Stimulated activated CD4-positive, alpha-beta T cell treated with anti-CD3 and anti-CD28 coated beads, Interleukin-4, amount 100 ng/mL, for 1 hour (primary cell): ENCODE data around the gene DCP1B.

Source experiments
- DNase-seq: peaks from one replicate; pipeline ENCODE4 v3.0.0-alpha.2; 2020

Gene DCP1B

GRCh38 chr12:2017546-2018337, 13.5 kb upstream of the DCP1B start:
- no peak for DNase-seq

- no peak for DNase-seq
These were observed 12.7 kb upstream of the DCP1B start for GRCh38 chr12:2016862-2017545.

- DNase-seq: no peak
These were observed 10.0 kb upstream of the DCP1B start for GRCh38 chr12:2014231-2014630.

- no peak for DNase-seq
These were observed 9.4 kb upstream of the DCP1B start for GRCh38 chr12:2013527-2014223.

- no peak for DNase-seq
These were observed 8.8 kb upstream of the DCP1B start for GRCh38 chr12:2013086-2013485.

- DNase-seq: no peak
These were observed 7.7 kb upstream of the DCP1B start for GRCh38 chr12:2011643-2012607.

- no peak for DNase-seq
These were observed 5.4 kb upstream of the DCP1B start for GRCh38 chr12:2009623-2010022.

GRCh38 chr12:2008677-2009076, 4.4 kb upstream of the DCP1B start:
- DNase-seq: no peak

GRCh38 chr12:2003676-2004112, 563 bp downstream of the DCP1B start:
- no peak for DNase-seq

GRCh38 chr12:1995205-1995896, 8.9 kb downstream of the DCP1B start:
- DNase-seq: no peak

- no peak for DNase-seq
These were observed 9.7 kb downstream of the DCP1B start for GRCh38 chr12:1994429-1995143.

GRCh38 chr12:1993871-1994371, 10.3 kb downstream of the DCP1B start:
- DNase-seq: no peak

- DNase-seq: no peak
These were observed 10.9 kb downstream of the DCP1B start for GRCh38 chr12:1993341-1993740.

- DNase-seq: no peak
These were observed 11.5 kb downstream of the DCP1B start for GRCh38 chr12:1992732-1993131.

- no peak for DNase-seq
These were observed 15.1 kb downstream of the DCP1B start for GRCh38 chr12:1989111-1989510.

GRCh38 chr12:1984759-1985158, 19.5 kb downstream of the DCP1B start:
- no peak for DNase-seq

GRCh38 chr12:1980282-1980681, 24.0 kb downstream of the DCP1B start:
- DNase-seq: no peak

- DNase-seq: no peak
These were observed 26.0 kb downstream of the DCP1B start for GRCh38 chr12:1978078-1978862.

- no peak for DNase-seq
These were observed 26.7 kb downstream of the DCP1B start for GRCh38 chr12:1977588-1977987.

GRCh38 chr12:1977109-1977508, 27.1 kb downstream of the DCP1B start:
- no peak for DNase-seq
